AG04449 (cell line): Measurements from ENCODE around the gene PPP2R2C.

Experiments used
- CTCF ChIA-PET: fragments of 350-600 bp; formaldehyde crosslinking; extraction: SDS; loops from one replicate; lab custom pipeline; 2021; ENCODE audit warnings: antibody characterized with exemption; lab: Yijun Ruan, JAX
- POLR2A ChIA-PET: fragments of 400-600, 350-600 bp; formaldehyde crosslinking; extraction: SDS; loops from one replicate; lab custom pipeline; 2020; ENCODE audit warnings: antibody characterized with exemption, inconsistent platforms; lab: Yijun Ruan, JAX
- DNase-seq: peaks from one replicate; pipeline ENCODE4 v3.0.0-alpha.2; 2010; ENCODE audit warnings: low read depth, low spot score
- H3K4me3 ChIP-seq: 2 replicates; pipeline ENCODE4 v1.5.1; 2011; ENCODE audit warnings: low read depth, mild to moderate bottlenecking, control low read depth, low read length
- CTCF ChIP-seq: IDR thresholded peaks from one replicate; pipeline ENCODE4 v1.5.1; 2011; ENCODE audit warnings: mild to moderate bottlenecking, moderate library complexity, low read length, control low read depth, inconsistent platforms; ENCODE audit not compliant: insufficient read depth; ENCODE audit errors: missing control alignments

The PPP2R2C gene

DNA sequence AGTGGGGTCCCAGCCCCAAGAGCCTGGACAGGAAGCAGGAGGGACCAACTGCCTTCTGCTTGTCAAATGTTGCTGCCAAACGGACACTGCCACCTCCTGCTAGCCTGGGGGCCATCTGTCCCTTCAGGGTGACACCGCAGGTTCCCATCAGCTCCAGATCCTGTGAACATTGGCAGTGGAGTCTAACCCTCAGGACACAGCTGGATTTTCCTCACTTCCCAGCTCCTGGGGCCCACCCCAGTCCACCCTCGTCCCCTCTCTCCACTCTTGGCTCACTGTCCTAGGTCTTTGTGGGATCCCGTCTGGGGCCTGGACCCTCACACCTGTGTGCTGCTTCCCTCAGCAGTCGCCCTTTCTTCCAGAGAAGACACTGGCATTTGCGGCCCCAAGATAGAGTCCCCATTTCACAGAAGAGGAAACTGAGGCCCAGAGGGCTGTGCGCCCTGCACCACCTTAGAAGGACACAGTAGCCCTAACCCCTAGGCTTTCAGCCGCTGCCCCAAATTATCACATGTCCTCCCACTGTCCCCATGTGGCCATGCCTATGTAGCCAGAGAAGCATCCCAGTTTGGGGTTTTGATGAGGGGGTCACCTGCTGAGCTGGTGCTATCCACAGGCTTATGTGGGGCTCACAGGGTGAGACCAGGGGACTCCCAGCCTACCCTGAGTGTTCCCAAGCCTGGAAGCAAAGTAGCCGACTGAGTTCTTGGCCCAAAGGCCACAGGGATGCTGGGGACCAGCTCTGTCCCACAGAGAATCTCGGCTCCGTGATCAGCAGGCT lies 20.1 kb downstream of the PPP2R2C start:
- POLR2A ChIA-PET = no interaction called here
- no peak for DNase-seq
- CTCF ChIA-PET = no interaction called here
- no peak for TF ChIP-seq CTCF
- no peak overlapping the region for H3K4me3 ChIP-seq

DNA sequence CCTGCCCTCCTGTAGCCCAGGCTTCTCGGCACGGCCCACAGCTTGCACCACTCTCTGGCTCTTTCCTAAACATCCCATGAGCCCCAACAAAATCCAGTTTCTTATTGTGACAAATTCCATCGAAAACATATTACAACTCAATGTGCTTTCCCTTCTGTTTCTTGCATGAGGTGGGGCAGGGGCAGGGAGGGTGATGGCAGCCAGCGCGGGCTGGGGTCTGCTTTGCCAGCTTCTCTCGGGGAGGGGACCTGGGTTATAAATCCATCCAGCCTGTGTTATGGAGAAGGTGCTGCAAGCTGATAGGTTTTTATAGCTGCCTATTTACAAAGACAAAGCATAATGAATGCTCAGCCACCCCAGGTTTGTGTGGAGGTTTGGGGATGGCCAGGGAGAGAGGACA lies 21.1 kb downstream of the PPP2R2C start:
- no peak for TF ChIP-seq CTCF
- no peak for DNase-seq
- ChIA-PET CTCF (no interaction called here), POLR2A (no interaction called here)
- no peak overlapping the region for H3K4me3 ChIP-seq

DNA sequence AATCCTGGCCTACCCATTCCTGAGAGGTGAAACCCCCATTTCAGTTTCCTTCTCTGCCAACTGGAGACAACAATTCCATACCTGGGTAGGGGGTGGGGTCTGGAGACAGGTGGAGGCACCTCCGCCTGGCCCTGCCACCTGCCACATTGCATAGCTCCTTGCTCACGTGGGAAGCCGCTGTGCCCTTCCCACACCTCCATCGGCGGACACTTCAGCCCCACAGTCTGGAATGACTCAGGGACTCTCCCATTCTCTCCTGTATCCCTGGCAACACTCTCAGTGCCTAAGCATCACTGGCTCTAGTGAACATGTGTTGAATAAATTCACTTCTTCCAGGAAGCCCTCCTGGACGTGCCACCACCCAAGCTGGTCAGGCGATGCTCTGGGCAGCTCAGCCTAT lies 21.7 kb downstream of the PPP2R2C start:
- ChIA-PET CTCF (no interaction called here), POLR2A (no interaction called here)
- DNase-seq = no peak
- H3K4me3 ChIP-seq = no peak overlapping the region
- no peak for TF ChIP-seq CTCF

DNA sequence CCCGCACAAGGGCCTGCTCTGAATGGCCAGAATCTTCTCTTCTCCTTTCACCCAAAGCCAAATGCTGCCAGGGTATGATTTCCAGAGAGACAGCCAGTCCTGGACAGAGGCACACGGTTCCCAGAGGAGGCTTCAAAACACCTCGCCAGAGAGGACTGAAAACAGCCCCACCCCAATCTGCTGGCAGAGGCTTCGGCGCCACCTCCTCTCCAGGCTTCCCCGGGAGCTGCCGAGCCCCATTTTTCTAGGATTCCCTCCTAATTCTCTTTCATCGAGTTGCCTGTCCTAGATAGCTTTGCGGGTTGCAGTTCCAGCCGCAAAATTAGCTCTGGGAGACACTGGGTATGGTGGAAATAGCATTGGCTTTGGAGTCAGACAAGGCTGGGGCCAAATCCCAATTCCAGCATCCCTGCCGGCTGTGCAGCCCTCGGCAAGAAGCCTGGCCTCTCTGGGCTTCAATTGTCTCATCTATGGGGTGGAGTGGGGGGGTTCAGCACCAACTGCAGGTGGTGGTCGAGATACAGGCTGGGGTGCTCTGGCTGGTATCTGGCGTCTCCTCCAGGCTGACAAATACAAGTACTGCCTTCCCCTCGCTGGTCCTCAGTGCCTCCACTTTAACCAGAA lies 22.6 kb downstream of the PPP2R2C start:
- ChIA-PET POLR2A (no interaction called here), CTCF (no interaction called here)
- TF ChIP-seq CTCF = no peak
- no peak for DNase-seq
- no peak overlapping the region for H3K4me3 ChIP-seq

DNA sequence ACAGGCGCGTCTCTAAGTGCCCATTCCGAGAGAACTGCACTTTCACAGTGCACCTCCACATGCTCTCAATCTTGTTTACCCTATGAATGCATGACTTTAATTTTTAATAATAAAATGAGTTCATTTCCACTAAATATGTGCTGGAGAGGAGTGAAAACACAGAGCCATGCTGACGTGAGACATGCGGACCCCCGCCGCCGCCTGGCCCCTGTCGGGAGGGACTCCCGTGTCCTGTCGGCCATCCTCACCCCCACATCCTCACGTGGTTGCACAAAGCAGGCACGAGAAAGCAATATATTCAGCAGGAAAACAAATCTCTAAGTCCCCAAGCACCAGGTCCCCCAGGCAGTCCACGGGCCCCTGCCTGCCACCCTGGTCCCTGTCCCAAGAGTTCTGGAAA lies 23.1 kb downstream of the PPP2R2C start:
- H3K4me3 ChIP-seq = no peak overlapping the region
- no peak for TF ChIP-seq CTCF
- DNase-seq = no peak
- ChIA-PET CTCF (no interaction called here), POLR2A (no interaction called here)

DNA sequence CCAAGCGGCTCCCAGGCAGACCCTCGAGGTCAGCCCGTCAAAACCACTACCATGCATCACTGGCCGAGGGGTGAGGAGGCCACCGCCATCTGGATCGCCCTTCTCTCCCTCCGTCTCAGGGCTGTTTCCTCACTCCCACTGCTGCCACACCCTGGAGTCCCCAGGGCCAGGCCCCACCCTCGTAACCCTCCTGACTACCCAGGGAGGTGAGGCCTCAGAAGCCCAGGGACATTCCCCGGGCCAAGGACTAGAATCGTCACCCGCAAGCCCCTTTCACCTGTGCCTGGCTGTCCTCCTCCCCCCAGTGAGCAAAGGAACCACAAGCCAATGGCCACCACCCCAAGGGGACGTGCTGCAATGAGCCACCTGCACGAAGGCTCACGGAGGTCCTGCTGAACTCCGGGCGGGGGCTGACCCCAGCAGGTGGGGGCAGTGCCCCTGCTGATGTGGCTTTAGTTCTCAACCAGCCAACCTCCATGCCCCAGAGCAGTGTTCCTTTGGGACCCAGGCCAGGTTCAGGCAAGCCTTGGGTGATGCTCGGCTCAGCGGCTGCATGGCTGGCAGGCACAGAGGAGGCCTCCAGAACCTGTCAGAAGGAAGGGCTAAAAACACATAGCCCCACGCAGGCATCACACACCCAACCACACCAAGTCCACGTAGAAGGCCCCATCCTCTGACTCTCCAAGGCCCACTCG lies 23.8 kb downstream of the PPP2R2C start:
- H3K4me3 ChIP-seq = no peak overlapping the region
- no peak for TF ChIP-seq CTCF
- ChIA-PET CTCF (no interaction called here), POLR2A (no interaction called here)
- DNase-seq = no peak
